IPS-18c (cell line): Measurements from ENCODE around the gene SAAL1.

ENCODE experiments used
- H3K4me3 ChIP-seq: 2 replicates; pipeline ENCODE4 v1.7.0; 2013; ENCODE audit warnings: low read depth, mild to moderate bottlenecking, low read length, moderate library complexity; ENCODE audit not compliant: insufficient read depth
- H3K9me3 ChIP-seq: one replicate; pipeline ENCODE4 v1.6.1; 2013; ENCODE audit warnings: mild to moderate bottlenecking, low read length, moderate library complexity; ENCODE audit not compliant: control insufficient read depth, insufficient read depth

The SAAL1 gene

DNA sequence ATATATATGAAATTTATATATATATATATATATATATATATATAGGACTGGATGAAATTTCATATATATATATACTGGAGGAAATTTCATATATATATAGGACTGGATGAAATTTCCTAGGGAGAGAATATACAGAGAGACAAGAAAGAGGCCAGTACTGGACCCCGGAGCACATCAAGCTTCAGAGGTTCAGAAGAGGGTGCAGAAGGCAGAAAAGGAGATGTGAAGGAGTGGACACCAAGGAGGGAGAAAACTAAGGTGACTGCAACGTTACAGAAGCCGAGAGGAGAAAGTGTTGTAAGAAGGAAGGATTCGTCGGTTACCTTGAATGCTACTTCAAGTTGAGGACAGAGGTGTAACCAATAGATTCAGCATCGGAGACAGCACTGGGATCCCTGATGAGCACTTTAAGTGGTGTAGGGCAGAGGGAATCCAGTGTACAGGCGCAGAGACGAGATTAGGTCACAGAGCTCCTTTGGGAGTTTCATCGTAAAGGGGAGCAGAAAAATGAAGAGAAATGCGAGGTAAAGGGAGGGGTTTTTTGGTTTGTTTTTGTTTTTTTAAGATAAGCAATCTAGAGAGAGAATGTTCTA lies 51.3 kb downstream of the SAAL1 start:
- H3K9me3 ChIP-seq: no peaks in the 10 kb centered on the region
- no peak overlapping the region for H3K4me3 ChIP-seq

DNA sequence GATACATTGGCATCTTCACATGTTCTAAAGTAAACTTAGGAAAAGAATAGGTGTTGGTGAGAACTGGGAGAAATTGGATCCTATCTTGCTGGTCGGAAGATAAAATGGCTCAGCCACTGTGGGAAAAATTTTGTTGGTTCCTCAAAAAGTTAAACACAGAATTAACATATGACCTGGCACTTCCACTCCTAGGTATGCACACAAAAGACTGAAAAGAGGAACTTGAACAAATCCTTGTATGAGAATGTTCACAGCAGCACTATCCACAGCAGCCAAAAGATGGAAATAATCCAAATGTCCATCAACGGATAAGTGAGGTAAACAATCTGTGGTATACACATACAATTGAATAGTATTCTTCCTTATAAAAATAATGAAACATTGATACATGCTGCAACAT lies 55.0 kb downstream of the SAAL1 start:
- H3K4me3 ChIP-seq: no peak overlapping the region
- no peaks in the 10 kb centered on the region for H3K9me3 ChIP-seq

GRCh38 chr11:18046116-18046777 lies 59.6 kb downstream of the SAAL1 start, which contains the start of gene TPH1:
Gene TPH1 (minus strand): TSS chr11:18046269. CDS start chr11:18040762, 5,507 bp downstream.
- no peaks in the 10 kb centered on the region for H3K9me3 ChIP-seq
- no peak within 1 kb of the TSS for H3K4me3 ChIP-seq

GRCh38 chr11:18036456-18036855 lies 69.4 kb downstream of the SAAL1 start:
- Histone ChIP-seq H3K4me3 (no peak overlapping the region), H3K9me3 (no peaks in the 10 kb centered on the region)
